Endothelial cell (in vitro differentiated cells): ENCODE data around the gene KIAA1958. TPM values are rescaled to one million over a fixed set of nuclear protein-coding genes. Genes with fewer than 3 reads are reported as not detected.

ENCODE experiments used
- DNase-seq: peaks from one replicate; pipeline ENCODE4 v3.0.0; 2021; ENCODE audit warnings: low spot score
- H3K27ac Mint-ChIP-seq: one replicate; pipeline ENCODE4 v1.8.0; 2021; ENCODE audit warnings: mixed read lengths, inconsistent platforms; ENCODE audit not compliant: unreplicated experiment
- H3K27me3 Mint-ChIP-seq: one replicate; pipeline ENCODE4 v1.8.0; 2021; ENCODE audit warnings: mild to moderate bottlenecking, moderate library complexity, mixed read lengths, inconsistent platforms; ENCODE audit not compliant: unreplicated experiment
- H3K36me3 Mint-ChIP-seq: one replicate; pipeline ENCODE4 v1.8.0; 2021; ENCODE audit warnings: mild to moderate bottlenecking, low read depth, mixed read lengths, inconsistent platforms; ENCODE audit not compliant: unreplicated experiment
- H3K4me1 Mint-ChIP-seq: one replicate; pipeline ENCODE4 v1.8.0; 2021; ENCODE audit warnings: mild to moderate bottlenecking, mixed read lengths, inconsistent platforms; ENCODE audit not compliant: unreplicated experiment
- H3K4me3 Mint-ChIP-seq: one replicate; pipeline ENCODE4 v1.8.0; 2021; ENCODE audit warnings: mild to moderate bottlenecking, mixed read lengths, inconsistent platforms; ENCODE audit not compliant: unreplicated experiment
- H3K9me3 Mint-ChIP-seq: one replicate; pipeline ENCODE4 v1.8.0; 2021; ENCODE audit warnings: mixed read lengths, inconsistent platforms; ENCODE audit not compliant: unreplicated experiment
- total RNA-seq: library from RNA; stranded (reverse); fragmentation: NEBNext Ultra II Directional; extraction: Animal tissue kit (Norgen Biotek cat#: 25700); gene quantifications from one replicate; pipeline ENCODE4 v1.2.1, GENCODE V29; 2021; ENCODE audit not compliant: unreplicated experiment
- TF ChIP-seq, protein P1 (sequence below): fragments of 200-600 bp; sonication (generic); IDR thresholded peaks from one replicate; pipeline ENCODE4 v1.5.0; 2021; ENCODE audit warnings: antibody characterized with exemption; ENCODE audit not compliant: unreplicated experiment

The KIAA1958 gene
- total RNA-seq, 1 donor from 2014 or later = 15.1 TPM

- Mint-ChIP-seq H3K27ac (no peak overlapping the region), H3K36me3 (no peaks in the 10 kb centered on the region), H3K4me1 (peaks cover 14% of the 10 kb centered on the region), H3K27me3 (no peaks in the 10 kb centered on the region), H3K9me3 (no peaks in the 10 kb centered on the region), H3K4me3 (no peak overlapping the region)
- TF ChIP-seq, protein P1, sequence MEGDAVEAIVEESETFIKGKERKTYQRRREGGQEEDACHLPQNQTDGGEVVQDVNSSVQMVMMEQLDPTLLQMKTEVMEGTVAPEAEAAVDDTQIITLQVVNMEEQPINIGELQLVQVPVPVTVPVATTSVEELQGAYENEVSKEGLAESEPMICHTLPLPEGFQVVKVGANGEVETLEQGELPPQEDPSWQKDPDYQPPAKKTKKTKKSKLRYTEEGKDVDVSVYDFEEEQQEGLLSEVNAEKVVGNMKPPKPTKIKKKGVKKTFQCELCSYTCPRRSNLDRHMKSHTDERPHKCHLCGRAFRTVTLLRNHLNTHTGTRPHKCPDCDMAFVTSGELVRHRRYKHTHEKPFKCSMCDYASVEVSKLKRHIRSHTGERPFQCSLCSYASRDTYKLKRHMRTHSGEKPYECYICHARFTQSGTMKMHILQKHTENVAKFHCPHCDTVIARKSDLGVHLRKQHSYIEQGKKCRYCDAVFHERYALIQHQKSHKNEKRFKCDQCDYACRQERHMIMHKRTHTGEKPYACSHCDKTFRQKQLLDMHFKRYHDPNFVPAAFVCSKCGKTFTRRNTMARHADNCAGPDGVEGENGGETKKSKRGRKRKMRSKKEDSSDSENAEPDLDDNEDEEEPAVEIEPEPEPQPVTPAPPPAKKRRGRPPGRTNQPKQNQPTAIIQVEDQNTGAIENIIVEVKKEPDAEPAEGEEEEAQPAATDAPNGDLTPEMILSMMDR = no peak
- no peak for DNase-seq
Observed at GRCh38 chr9:112553256-112553826, 66.7 kb downstream of the KIAA1958 start.

DNA sequence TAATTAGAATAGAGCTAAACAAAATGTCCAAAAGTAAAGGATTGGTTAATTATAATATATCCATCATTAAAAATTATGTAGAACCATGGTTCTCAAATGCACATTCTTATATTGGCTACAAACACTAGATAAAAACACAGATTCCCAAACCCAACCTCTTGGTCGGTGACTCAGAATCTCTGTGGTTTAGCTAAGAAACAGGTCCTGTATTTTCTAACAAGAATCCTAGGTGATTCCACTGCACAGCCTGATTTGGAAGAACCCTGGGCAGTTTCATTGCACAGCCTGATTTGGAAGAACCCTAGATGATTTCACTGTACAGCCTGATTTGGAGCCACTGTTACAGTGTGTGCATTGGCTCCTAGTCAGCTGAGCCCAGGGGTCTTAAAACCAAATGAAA is 67.9 kb downstream of the KIAA1958 start:
- H3K27ac Mint-ChIP-seq = no peak overlapping the region
- H3K4me1 Mint-ChIP-seq = peaks cover 4% of the 10 kb centered on the region
- DNase-seq = no peak

DNA sequence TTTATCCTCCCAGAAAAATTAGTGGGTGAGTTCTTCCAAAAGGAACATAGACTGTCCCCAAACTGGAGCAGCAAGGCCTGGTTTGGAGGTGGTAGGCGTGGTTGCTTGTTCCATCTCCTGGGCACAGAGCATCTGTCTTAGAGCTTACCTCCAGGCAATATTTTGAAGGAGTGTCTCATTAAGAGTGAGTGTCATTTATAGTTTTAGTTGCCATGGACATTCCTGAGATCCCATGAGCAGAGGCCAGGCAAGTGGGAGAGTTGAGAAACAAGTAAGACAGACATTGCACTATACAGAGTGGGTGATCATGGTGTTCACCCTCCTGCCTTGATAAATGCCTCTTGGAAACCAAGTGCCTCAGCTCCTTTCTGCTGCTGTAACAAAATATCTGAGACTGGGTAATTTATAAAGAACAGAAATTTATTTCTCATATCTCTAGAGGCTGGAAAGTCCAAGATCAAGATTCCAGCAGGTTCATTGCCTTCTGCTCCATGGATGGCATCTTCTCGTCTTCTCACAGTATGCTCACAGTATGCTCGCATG is 68.5 kb downstream of the KIAA1958 start:
- peaks cover 3% of the 10 kb centered on the region for H3K4me1 Mint-ChIP-seq
- DNase-seq = no peak
- H3K9me3 Mint-ChIP-seq = no peaks in the 10 kb centered on the region
- H3K4me3 Mint-ChIP-seq = no peak overlapping the region
- no peaks in the 10 kb centered on the region for H3K27me3 Mint-ChIP-seq
- no peak overlapping the region for H3K27ac Mint-ChIP-seq
- no peaks in the 10 kb centered on the region for H3K36me3 Mint-ChIP-seq
- TF ChIP-seq, protein P1 = no peak

More for the DNA sequence above, 67.9 kb downstream of the KIAA1958 start:
- Mint-ChIP-seq H3K27me3 (no peaks in the 10 kb centered on the region), H3K9me3 (no peaks in the 10 kb centered on the region), H3K36me3 (no peaks in the 10 kb centered on the region), H3K4me3 (no peak overlapping the region)
- TF ChIP-seq, protein P1 = no peak

GRCh38 chr9:112555844-112556482 is 69.3 kb downstream of the KIAA1958 start:
- no peak overlapping the region for H3K4me3 Mint-ChIP-seq
- no peaks in the 10 kb centered on the region for H3K9me3 Mint-ChIP-seq
- no peaks in the 10 kb centered on the region for H3K36me3 Mint-ChIP-seq
- no peaks in the 10 kb centered on the region for H3K27me3 Mint-ChIP-seq
- H3K4me1 Mint-ChIP-seq = peaks cover 3% of the 10 kb centered on the region
- DNase-seq = no peak
- TF ChIP-seq, protein P1 = no peak
- H3K27ac Mint-ChIP-seq = no peak overlapping the region
